Measurements from ENCODE around the gene APLF.
"Not testable (repeated sequence)": the region's sequence is repeated elsewhere in the genome, so short reads cannot be mapped to it uniquely, and the experiment has no call there.

Gene APLF

DNA sequence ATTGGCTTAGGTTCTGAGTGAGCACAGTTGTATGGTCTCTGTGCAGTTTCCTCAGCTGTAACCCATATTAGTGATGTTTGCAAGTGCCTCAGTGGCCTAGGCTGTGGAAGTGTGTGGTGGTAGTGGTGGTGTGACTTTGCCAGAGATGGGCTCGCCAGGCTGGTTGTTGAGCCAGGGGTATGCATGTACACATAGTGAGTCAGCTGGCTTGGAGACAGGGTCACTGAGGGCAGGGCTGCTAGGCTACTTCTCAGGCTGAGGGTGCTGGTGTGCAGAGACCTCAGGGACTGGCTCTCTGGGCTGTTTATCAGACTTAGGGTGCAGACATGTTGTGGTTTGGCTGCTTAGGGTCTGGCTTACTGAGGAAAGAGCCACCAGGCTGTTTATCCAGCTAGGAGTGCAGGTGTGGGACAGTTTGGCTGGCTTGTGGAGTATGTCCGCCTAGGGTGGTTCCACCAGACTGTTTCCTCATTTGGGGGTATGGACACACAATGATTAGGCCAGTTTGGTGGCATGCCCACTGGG lies 15.0 kb downstream of the APLF start:
- FAIRE-seq, result no peak

- FAIRE-seq, result no peak
These were observed 15.6 kb downstream of the APLF start for GRCh38 chr2:68483011-68483410.

DNA sequence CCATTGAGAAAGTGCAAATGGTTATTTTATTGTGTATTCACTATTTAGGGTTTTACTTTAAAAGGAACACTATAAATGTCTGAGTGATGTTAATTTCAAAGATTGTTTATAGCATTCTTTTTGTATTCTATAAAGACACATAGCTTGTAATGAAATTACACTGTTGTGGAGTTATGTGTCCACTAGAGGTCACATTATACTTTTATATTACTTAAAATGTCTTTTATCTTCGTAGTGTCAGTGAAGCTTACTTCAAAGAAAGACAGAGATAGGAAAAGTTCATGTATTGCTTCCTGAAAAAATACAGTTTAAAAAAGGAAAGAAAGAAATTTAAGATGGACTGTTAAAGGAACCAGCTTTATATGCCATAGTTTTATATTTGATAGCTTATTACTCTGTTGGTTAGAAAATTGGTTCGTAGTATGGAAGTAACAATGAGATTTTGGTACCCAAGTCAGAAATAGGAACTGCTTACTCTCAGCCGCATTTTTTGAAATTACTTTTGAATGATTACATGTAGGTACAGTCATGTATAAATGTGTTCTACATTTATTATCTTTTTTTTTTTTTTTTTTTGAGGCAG lies 20.5 kb downstream of the APLF start:
- FAIRE-seq, result peak; percentile 97

- not testable (repeated sequence) for FAIRE-seq
These were observed 21.2 kb downstream of the APLF start for GRCh38 chr2:68488605-68489004.

DNA sequence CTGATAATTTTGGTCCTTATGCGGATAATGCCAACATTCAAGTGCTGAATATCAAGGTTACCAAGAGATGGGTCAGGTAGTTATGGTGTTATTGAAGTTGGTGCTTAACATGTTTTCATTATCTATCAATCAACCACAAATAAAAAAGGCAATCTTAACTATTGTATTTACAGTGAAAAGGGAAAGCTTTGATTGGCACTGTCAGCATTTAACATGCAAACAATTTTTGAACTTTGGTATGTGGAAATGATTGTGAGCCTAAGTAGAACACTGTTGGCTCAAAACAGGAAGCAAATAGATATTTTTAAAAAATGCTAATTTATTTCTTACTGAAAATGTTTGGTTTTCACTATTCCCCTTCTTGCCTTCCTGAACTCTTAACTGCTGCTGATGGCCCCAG lies 21.9 kb downstream of the APLF start:
- FAIRE-seq, result no peak

DNA sequence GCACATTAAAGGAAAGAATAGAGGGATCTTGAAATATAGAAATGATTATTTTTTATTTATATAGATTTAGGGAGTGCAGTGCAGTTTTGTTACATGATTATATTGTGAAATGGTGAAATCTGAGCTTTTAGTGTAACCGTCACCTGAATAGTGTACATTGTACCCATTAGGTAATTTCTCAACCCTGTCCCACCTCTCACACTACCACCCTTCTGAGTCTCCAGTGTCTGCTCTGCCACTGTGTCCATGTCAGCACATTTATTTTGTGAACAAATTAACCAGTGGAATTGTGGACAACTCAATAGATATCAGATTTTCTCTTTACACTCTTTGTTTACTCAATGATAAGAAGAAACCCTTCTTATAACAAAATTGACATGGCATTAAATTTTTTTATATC lies 24.2 kb downstream of the APLF start:
- FAIRE-seq, result no peak

DNA sequence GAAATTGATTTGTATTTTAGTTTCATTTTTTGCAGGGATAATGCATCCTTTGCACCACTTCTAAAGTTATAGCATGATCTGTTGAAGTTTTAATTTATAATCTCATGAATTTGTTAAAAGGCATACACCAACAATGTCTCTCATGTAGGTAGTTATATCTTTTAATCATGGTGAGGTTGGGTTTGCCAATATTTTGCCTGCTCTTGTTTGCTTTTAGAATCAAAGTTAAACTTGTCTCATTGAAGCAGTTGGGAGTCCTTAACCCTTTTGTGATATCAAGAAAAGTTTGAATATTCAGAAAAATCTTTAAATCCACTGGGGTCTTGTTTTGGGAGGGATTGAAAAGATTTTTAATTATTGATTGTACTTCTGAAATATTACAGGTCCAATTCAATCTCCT lies 31.7 kb downstream of the APLF start:
- FAIRE-seq, result no peak

DNA sequence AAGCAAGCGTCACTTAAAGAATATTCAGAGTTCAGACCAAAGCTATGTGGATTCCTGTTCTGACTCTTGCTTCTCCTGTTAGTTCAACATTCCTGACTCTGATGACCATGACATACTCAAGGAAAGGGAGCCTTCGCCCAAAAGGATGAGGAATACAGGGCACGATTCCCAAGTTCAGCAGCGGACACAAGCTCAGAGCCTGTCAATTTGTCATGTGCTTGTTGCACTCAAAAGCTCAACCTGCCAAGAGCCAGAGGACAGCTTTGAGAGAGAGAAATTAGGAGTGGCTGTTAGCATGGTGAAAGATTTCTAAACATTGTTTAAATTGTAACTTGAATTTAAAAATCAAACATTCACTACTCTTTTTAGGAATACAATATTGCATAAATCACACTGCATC lies 33.3 kb downstream of the APLF start:
- no peak for FAIRE-seq

- no peak for FAIRE-seq
These were observed 34.4 kb downstream of the APLF start for GRCh38 chr2:68501768-68502167.

GRCh38 chr2:68505603-68506159 lies 38.3 kb downstream of the APLF start:
- no peak for FAIRE-seq

DNA sequence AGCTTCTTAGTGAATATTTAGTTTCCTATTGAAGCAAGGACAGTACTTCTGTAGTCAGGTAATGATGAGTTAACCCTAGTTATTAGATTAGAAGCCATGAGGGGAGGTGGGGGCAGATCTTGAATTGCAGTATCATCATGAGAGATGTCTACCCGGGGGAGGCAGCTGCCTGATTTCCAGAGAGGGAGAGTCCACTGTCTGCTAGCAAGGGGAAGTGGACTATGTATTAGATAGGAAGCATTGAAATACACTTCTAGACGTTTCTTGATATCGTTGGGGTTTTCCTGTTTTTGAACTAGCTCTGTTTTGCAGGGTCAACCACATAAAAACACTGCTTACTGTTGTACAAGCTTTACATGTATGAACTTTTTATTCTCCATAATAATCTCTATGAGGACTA lies 38.8 kb downstream of the APLF start:
- FAIRE-seq, result no peak

GRCh38 chr2:68512326-68512725 lies 44.9 kb downstream of the APLF start:
- no peak for FAIRE-seq

- no peak for FAIRE-seq
These were observed 45.6 kb downstream of the APLF start for GRCh38 chr2:68512966-68513365.

GRCh38 chr2:68514316-68514929 lies 47.0 kb downstream of the APLF start:
- FAIRE-seq, result no peak

GRCh38 chr2:68516051-68516955 lies 48.9 kb downstream of the APLF start:
- no peak for FAIRE-seq

DNA sequence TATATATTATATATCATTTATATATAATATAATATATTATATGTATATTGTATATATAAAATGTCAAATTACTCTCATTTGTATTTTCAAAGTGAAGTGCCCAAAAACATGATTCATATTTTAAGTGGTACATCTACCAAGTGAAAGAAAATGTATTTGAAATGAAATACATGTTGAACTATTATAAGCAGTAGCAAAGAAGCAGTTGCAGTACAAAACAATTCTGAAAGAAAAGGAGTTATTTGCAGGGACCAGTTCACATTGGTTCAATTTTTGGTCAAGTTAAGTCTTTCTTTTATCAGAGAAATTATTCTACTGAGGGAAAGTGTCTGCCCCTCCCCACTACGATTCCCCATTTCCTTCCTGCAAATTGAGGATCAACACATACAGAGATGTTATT lies 51.9 kb downstream of the APLF start:
- peak; percentile 83 for FAIRE-seq

DNA sequence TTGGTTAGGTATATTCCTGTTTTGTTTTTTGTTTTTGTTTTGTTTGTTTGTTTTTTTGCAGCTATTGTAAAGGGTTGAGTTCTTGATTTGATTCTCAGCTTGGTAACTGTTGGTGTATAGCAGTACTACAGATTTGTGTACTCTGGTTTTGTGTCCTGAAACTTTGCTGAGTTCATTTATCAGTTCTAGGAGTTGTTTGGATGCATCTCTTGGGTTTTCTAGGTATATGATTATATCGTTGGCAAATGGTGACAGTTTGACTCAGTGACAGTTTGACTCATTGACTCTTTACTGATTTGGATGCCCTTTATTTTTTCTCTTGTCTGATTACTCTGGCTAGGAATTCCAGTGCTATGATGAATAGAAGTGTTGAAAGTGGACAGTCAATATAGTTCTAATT lies 53.7 kb downstream of the APLF start:
- no peak for FAIRE-seq

DNA sequence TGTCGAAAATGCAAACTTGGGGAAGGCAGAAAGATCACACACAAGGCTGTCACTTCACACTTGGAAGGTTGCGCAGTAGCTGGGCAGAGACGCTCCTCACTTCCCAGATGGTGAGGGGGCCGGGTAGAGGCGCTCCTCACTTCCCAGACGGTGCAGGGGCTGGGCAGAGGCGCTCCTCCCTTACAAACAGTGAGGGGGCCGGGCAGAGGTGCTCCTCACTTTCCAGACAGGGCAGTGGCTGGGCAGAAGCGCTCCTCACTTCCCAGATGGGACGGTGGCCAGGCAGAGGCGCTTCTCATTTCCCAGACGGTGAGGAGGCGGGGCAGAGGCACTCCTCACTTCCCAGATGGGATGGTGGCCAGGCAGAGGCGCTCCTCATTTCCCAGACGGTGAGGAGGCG lies 59.6 kb downstream of the APLF start:
- FAIRE-seq, result not testable (repeated sequence)

DNA sequence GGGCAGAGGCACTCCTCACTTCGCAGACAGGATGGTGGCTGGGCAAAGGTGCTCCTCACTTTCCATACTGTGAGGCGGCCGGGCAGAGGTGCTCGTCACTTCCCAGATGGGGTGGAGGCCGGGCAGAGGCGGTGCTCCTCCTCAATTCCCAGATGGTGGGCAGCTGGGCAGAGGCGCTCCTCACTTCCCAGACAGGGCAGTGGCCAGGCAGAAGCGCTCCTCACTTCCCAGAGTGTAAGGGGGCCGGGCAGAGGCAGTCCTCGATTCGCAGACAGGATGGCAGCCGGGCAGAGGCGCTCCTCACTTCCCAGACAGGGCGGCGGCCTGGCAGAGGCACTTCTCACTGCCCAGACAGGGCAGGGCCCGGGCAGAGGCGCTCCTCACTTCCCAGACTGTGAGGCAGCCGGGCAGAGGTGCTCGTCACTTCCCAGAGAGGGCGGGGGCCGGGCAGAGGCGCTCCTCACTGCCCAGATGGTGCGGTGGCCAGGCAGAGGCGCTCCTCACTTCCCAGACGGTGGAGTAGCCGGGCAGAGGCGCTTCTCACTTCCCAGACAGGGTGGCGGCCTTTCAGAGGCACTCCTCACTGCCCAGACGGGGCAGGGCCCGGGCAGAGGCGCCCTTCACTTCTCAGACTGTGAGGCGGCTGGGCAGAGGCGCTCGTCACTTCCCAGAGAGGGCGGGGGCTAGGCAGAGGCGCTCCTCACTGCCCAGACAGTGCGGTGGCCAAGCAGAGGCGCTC lies 60.1 kb downstream of the APLF start:
- not testable (repeated sequence) for FAIRE-seq

- not testable (repeated sequence) for FAIRE-seq
These were observed 61.8 kb downstream of the APLF start for GRCh38 chr2:68529156-68529555.

DNA sequence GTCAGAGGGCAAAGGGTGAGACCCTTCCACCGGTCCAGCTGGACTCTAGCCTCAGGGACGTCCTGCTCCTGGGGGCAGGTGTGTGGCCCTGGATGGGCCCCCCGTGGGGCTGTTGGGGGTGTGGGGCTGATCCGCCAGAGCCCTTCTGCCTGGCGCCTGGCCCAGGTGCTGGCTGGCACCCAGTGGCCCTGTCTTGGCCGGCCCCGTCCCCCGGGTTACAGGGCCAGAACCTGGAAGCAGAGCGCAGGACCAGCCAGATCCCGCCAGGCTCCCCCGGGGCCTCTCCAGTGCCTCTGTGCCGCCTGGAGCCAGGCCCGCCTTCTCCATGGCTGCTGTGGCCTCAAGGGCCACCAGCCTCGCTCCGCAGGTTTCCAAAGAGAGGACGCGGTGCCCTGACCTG lies 62.3 kb downstream of the APLF start:
- not testable (repeated sequence) for FAIRE-seq

- FAIRE-seq, result no peak
These were observed 68.6 kb downstream of the APLF start for GRCh38 chr2:68536000-68536399.

- no peak for FAIRE-seq
These were observed 69.6 kb downstream of the APLF start for GRCh38 chr2:68537011-68537410.

Data from islet of Langerhans (tissue), 1 donor.